Activated CD4-positive, alpha-beta T cell treated with anti-CD3 and anti-CD28 coated beads, Interleukin-2, amount 50 U/mL, for 4 hours (primary cell): ENCODE data around the gene CASD1.

Source experiments
- DNase-seq, 2 experiments: peaks; one replicate each; pipeline ENCODE4 v3.0.0-alpha.2; 2020

CASD1 gene

DNA sequence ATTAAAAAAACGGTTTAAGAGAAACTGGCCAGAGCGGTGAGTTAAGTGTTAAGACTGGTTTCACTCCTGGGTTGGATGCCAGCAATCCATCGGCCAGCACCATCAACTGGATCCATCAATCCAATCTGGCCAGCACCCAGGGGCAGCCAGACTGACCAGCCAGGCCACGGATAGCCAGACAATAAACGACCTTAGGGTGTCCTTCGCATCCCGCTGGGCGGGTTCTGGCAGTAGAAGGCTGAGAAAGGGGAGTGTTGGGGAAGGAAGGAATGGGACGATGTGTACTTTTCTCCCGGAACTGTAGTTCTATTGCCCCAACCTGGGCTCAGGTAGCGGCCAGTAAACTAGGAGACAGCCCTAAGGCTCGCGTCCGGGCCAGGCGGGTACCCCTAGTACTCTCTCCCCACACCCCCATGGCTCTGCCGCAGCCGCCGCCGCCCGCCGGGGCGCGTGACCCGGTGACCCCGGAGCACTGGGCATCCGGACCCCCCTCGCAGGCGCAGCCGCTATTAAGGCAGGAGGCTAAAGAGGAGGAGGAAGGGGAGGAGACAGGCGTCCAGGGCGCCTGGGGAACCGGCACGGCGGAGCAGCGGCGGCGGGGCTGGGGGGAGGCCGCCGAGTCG lies at the start of gene CASD1:
Gene CASD1 (plus strand): TSS at position 546 of the 623 bp plus-strand sequence. CDS start 276 bp downstream, outside the sequence.
- peak; percentile 37 to 49 for DNase-seq

DNA sequence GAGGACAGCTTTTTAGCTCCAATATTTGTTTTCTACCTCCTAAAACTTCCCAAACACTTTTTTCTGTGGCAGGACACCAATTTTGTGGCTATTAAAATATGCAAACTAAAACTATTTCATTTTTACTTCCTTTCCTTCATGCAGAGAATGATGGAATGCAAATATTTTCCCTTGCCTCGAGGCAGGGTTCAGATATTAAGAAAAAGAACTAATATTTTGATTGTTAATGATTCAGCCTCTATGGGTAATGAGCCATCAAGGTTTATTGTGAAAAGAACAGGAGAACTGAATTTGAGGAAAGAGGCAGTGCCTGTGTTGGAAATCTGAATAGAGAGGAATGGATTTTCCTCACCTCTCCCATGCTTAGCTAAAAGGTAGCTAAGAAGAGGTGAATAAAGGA lies 43.1 kb upstream of the CASD1 start:
- no peak for DNase-seq

DNA sequence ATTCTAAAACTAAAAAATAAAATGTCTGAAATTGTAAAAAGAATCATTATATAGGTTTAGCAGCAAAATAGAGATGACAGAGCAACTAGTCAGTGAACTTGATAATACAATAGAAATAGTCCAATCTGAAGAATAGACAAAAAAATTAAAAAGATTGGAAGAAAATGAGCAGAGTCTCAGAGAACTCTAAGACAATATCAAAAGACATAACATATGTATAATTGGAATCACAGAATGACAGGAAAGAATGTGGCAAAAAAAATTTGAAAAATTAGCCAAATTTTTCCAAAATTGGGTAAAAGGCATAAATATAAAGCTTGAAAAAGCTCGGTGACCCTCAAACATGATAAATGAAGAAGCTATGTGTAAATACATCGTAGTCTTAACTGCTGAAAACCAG lies 38.0 kb upstream of the CASD1 start:
- DNase-seq = no peak

DNA sequence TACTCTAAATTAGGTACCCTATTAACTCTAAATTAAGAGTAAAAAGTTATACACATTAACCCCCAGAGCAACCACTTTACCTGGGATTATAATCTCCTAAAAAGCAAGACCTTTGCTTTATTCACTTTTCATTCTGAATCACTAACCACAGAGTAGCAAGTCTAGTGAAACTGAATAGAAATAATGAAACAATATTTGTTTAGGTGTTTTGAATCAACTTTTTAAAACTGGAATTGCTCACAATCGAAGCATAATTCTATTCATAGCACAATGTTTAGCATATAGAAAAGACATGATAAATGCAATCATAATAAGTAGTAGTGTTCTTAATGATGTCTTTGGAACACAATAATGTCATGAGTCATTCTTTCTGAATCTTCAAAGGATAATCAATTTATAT lies 37.0 kb upstream of the CASD1 start:
- DNase-seq = no peak

DNA sequence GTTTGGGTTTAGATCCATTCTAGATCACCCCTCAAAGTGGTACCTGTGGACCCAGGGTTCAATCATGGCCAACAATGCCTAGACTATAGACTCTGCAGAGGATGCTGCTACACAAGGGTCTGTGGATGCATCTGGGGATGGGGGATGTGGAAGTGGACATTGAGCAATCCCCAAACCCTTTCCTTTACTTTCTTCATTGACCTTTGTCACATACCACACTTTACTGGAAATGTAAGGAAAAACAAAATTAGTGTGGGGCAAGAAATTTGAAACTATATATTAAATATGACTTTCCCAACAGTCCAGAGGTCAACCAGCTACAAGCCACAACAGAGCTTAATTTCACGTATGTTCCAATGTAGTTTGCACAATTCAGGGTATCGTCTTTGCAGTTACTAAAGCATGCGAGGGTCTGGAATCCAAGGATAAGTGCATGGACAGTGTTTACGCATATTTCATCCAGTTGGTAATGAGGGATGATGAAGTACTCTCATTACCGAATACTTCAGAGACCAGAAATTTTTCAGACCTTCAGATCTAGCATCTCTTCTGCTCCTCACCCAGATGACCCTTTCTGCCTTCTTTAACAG lies 33.3 kb upstream of the CASD1 start:
- no peak for DNase-seq

DNA sequence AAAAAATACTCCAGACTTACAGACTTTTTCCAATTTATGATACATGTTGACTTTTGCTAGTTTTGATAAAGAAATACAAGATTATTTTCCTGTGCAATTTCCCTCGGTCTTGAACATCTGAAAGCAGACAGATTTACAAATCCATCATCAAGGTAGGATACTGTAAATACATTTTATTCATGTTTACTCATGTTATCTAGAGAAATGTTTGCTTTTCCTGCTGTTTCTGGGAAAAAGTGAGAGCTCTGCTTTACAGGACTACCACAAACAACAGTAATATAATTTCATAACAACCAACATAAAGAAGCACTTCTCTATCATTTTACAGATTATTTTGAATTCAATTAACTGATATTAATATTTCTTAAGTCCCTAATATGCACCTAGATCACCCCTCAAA lies 31.7 kb upstream of the CASD1 start:
- DNase-seq = no peak

DNA sequence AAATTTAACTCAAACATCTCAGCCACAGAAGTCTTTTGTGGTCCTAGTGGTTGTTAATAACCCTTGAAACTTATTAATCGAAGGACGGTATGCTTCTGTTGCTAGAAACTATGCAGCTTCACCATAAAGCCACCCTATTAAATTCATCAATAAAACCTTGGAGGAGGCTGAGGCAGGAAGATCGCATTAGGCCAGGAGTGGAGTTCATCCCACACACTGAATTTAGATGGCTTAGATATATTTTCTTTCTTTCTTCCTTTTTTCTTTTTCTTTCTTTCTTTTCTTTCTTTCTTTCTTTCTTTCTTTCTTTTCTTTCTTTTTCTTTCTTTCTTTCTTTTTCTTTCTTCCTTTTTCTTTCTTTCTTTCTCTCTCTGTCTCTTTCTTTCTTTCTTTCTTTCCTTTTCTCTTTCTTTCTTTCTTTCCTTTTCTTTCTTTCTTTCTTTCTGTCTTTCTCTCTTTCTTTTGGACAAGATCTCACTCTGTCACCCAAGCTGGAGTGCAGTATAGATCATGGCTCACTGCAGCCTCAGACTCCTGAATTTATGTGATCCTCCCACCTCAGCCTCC lies 30.9 kb upstream of the CASD1 start:
- no peak for DNase-seq

DNA sequence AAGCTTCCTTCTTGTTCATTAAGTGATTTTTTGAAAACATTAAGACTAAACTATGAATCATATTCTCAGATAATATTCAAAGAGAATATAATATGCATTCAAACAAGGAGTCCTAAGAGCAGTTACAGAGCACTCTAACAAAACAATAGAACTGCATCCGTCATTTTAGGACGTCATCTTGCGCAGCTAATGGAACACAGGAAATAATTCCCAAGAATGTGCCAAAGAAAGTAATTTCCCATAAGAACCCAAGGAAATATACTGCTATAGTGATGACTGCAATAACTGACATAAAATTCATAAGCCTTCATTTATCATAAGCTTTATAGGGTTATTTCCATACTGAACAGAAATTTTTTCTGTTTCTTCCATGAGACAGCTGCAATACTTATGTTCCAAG lies 28.3 kb upstream of the CASD1 start:
- no peak for DNase-seq

DNA sequence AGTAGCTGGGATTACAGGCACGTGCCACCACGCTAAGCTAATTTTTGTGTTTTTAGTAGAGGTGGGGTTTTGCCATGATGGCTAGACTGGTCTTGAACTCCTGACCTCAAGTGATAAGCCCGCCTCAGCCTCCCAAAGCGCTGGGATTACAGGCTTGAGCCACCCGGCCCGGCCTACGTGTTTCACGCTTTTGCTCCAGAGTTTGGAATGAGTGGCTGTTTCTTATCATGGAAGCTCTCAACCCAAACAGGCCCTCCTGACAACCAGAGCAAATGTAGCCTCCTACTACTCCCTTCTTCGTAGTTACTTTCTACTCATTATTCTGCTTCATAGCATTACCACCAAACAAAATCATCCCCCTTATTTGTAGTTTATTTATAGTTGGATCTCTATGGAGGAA lies 26.8 kb upstream of the CASD1 start:
- DNase-seq = no peak

DNA sequence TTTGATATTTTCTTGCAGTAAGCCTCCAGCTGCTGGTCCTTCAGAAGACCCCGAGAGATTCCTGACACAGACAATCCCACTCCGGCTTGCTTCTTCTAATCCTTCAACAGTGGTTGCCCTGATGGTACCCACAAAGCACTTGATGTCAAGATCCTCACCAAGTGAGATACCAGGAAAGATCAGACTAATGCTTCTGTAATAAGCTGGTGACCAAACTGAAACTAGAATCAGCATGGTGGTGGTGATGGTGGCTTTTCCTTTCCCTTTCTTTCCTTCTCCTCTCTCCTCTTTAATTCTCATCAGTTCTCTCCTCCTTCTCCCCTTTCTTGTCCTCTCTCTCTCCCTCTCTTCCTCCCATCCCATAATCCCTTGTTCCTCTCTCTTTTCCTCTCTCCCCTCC lies 25.8 kb upstream of the CASD1 start:
- no peak for DNase-seq

DNA sequence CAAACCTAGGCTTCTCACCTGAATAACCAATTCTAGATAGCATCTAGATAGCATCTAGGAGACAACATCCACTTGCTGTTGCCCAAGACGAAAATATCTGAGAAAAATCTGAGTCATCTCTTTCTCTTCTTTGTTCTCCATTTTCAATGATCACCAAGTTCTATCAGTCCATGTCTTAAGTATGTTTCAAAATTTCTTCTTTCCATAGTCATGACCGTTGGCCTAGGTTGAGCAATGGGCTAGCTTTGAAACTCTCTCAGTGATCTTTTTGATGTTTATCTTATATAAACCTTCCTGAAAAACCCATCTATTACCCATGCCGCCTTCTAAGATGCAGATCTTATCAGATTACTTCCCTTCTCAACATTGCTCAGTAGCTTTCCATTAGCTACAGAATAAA lies 23.4 kb upstream of the CASD1 start:
- no peak for DNase-seq

DNA sequence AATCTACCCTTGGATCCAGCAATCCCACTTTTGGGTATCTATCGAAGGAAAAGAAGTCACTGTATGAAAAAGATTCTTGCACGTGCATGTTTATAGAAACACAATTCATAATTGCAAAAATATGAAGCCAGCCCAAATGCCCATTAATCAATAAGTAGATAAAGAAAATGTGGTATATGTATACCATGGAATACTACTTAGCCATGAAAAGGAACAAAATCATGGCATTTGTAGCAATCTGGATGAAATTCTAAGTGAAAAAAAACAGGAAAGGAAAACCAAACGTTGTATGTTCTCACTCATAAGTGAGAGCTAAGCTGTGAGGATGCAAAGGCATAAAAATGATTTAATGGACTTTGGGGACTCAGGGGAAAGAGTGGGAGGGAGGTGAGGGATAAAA lies 18.2 kb upstream of the CASD1 start:
- no peak for DNase-seq

DNA sequence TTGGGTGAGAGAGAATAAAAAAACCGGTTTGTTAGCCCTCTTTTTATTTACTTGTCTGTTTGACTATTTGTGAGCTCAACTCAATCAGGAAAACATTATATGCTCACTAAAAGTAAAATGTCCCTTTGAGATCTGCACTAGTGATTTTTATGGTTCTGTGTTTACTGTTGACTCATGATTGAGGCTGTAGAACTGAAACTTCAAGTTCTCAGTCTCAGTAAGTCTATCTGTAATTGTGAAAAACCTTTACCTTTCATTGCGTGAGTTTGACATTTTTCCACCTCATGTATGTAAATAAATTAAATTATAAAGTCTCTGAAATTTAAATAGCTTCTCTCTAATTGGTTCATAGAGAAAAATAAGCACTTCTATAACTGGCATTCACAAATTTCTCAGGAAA lies 17.0 kb upstream of the CASD1 start:
- DNase-seq = no peak

DNA sequence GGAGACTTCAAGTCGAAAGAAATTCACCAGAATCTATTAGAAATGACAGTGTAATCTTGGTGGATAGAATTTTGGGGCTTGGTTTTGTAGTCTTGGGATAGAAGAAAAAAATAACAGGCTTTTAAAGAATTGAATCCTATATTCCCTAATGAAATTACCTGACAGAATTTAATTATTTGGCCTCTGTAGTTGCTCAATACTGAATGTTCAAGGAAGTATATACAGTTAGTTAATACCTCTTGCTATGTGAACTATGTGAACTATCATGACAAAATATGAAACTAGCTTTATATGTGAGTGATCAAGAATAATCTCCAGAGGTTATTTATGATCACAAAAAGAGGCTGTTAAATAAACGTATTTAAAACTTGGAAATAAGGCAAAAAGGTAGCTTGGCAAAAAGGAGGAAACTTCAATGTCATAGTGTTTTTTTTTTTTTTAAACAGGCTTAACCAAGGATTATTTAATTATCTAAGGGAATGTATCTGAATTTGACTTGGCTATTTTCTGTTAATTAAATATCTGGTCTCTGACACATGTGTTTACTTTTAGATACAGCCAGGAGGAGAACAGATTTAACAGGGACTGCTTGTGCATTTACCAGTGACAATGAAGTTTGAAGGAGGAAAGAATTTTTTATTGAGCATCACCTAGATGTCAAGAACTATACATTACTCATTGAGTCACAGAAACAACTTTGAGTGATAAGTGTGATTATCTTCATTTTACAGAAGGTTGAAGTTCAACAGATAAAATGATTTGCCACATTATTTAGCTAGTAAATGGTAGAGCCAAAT lies 11.5 kb upstream of the CASD1 start:
- no peak for DNase-seq

DNA sequence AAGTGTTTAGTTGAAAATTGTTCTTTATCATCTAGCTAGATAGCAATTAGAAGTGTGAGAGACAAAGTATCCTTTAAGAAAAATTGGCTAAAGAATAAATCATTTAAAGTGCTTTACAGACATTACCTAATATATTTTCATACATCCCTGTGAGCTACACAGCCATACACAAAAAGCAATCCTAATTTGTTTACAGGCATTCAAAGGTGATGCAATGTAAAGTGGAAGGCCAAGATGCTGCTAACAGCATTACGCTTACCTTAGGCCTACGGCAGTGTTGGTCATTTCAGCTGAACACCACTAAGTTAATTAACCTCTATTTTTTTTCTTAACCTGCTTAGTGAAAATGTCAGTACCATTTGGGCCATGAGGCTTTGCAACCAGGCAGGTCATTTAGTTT lies 10.7 kb upstream of the CASD1 start:
- DNase-seq = no peak

DNA sequence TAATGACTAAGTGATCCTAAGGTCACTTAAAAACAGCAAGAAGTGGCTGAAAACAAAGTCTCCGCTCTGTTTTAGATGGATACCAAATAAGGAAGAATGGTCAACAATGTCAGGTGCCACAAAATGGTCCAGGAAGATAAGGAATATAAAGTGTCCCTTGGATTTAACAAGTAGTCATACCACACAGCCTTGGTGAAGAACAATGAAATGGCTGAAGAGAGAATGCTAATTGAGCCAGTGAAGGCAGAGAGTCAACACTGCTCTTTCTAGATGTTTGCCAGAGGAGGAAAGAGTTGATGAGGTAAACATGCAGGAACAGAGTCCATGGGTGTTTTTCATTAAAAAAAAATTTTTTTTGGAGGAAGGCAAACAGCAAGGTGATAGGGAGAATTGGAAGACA lies 2.1 kb upstream of the CASD1 start:
- DNase-seq = no peak

DNA sequence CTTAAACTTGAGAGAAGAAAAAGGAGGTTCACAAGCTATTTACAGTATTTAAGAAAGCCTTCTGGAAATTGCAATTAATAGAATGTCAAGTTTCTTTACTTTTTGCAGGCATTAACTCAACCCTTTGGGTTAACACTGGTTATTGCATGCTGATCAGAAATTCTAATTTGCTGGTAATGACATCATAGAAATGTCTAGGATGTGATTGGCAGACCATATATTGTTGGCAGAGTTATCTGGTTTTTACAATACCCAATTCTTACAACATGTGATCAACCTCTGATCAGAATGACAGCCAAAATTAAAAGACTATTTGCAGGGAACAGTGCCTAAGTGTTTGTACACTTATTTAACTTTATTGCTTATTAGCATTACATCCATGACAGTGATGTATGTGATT lies 1.6 kb upstream of the CASD1 start:
- DNase-seq = no peak

DNA sequence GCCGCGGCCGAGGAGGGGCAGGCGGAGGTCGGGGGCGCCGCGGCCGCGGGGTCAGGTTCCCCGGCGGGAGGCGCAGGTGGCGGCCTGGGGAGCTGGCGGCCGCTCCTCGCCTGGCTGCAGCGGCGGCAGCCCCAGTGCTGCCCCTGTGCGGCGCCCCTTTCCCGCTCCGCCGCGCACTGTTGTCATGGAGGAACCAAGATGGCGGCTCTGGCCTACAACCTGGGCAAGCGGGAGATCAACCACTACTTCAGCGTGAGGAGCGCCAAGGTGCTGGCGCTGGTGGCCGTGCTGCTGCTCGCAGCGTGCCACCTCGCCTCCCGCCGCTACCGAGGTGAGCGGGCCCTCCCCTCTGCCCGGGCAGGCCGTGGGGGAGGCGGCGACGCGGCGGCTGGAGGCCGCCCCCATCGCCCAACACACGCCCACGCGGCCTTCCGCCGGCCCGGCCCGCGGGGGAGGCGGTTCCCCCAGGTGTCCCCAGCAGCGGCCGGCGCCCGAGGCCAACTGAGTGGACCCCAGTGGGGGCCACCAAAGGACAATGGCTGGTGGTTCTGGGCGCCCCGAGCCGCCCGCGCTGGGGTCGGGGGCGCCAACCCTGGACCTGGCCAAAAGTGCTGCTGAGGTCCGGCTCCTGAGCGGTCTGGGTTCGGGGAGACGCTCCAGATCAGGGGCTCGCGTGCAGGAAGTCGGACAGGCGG lies 425 bp downstream of the CASD1 start:
- peak; percentile 47 to 49 for DNase-seq

DNA sequence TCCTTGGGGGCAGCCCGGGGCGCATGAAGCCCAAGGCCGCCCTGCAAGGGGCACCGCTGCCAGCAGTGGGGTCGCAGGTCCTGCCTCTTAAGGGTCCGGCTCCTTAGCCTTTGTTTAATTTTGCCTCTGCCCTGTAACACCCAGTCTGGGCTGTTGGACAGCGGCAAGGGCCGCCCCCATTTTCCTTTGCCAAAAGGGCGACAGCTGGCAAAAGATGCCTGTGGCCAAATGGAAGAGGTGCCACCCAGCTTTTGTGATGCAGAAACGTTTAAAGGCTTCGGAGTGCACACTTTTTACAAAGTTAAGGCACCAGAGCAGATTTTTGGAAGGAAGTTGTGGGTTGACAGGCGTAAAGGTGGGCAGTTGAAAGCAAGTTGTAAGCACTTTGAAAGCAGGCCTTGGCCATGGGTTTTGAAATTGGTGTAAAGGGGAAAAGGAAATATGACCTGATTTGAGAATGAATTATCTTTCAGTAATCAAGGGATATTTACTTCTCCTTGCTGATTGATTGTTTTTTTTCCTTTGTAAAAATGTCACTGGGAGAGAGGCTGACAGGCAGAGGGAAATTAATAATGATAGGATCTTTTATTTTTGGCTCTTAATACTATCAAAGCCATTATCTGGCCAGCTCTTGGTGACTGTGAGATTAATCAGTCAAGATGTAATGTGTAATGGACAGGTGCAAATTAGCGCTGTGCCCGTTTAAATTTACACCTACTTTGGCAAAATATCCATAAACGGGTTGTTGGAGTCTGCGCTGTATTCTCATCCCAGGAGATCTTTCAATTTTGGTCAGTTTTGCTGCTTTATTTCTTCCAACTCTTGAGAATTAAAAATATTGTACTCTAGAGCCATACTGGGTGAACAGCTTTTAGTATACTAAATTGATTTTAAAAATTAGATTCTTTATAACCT lies 1.2 kb downstream of the CASD1 start:
- peak in 1 of 2 experiments; percentile 5 for DNase-seq

DNA sequence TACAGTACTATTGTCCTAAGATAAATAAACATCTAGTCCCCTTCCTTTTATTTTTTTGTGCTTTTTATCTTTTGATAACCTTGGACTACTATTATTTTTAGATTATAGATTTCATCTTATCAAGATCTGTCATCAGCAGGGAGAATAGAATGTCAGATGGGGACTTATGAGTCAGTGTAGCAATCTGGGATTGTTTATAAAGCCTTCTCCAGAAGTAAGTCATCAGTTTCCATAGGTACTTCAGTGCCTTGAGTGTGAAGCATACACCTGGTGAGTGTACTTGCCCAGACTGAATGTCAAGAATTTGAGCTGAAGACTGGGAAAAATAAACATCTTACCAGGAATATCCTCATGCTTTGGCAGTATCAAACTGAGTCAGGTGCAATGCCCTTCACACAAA lies 2.1 kb downstream of the CASD1 start:
- no peak for DNase-seq

DNA sequence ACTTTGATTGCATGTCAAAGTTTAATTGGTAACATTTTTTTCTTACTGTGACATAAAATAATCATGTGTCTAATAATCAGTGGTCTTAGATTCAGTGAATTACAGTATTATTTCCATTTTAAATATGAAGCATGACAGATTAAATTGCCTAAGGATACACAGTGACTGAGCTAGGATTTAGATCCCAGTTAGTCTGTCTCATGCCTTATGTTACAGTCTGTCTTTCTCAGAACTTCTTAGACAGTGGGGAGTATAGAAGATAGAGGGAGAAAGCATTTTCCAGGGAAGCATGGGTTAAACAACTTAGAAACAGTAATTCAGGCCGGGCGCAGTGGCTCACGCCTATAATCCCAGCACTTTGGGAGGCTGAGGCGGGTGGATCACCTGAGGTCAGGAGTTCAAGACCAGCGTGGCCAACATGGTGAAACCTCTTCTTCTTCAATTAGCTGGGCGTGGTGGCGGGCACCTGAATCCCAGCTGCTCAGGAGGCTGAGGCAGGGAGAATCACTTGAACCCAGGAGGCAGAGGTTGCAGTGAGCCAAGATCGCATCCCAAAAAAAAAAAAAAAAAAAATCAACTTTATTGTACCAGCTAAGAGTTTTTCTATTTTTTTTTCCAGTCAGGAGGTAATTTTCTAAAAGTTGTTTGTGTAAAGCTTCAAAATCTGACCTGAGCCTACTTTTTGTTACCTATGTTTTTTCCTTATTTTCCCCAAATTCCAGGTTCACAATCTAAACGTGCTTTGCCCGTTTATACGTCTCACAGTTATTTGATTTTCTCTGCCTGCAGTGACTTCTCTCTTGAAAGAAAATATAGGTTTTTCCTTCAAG lies 3.3 kb downstream of the CASD1 start:
- no peak for DNase-seq

DNA sequence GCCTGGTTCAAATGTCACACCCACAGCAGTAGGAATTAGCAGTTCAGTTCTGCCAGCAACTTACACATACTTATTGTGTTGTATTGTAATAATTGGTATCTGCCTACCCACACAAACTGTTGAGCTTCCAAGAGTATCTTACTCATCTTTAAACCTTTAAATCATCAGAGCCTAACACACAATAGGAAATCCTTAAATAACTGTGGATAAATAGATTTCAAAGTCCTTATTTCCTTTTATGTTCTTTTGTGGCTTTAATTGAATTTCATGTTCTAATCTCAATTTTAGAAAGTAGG lies 3.9 kb downstream of the CASD1 start:
- no peak for DNase-seq
